DOHH2 (cell line): ENCODE measurements around the gene ACTMAP.

Experiments used
- CTCF ChIP-seq: fragments of 200-600 bp; sonication (generic); IDR thresholded peaks from one replicate; pipeline ENCODE4 v1.5.1; 2014; ENCODE audit warnings: antibody characterized with exemption, mild to moderate bottlenecking, low read depth, low read length; ENCODE audit not compliant: poor library complexity, severe bottlenecking
- EZH2phosphoT487 ChIP-seq: fragments of 200-600 bp; sonication (generic); IDR thresholded peaks from 2 replicates; pipeline ENCODE4 v1.6.1; 2017; ENCODE audit warnings: borderline replicate concordance, mild to moderate bottlenecking, antibody characterized with exemption, low read length, moderate library complexity, mixed read lengths

GRCh38 chr19:40777937-40778705 is 27.8 kb upstream of the ACTMAP start, which contains the start of gene RAB4B:
- no peak for TF ChIP-seq CTCF
- no peak for TF ChIP-seq EZH2phosphoT487
